ENCODE data around the gene RFC4.

RFC4 gene

GRCh38 chr3:186845756-186846155 is 39.5 kb upstream of the RFC4 start:
- TF ChIP-seq CTCF (IDR thresholded peaks at IDR 0.05; ENCODE audit: low read depth, low read length), result no peak

GRCh38 chr3:186844908-186845307 is 38.6 kb upstream of the RFC4 start:
- TF ChIP-seq CTCF (IDR thresholded peaks at IDR 0.05; ENCODE audit: low read depth, low read length), result no peak
- H3K4me3 ChIP-seq (ENCODE audit: low read depth, low read length), result no peak overlapping the region

More at GRCh38 chr3:186845756-186846155, 39.5 kb upstream of the RFC4 start:
- H3K4me3 ChIP-seq (ENCODE audit: low read depth, low read length), result no peak overlapping the region

- H3K4me3 ChIP-seq (ENCODE audit: low read depth, low read length), result no peak overlapping the region
- no peak for TF ChIP-seq CTCF (IDR thresholded peaks at IDR 0.05; ENCODE audit: low read depth, low read length)
Observed at GRCh38 chr3:186843039-186843432, 36.8 kb upstream of the RFC4 start.

- no peak within 1 kb of the TSS for H3K4me3 ChIP-seq (ENCODE audit: low read depth, low read length)
- TF ChIP-seq CTCF (IDR thresholded peaks at IDR 0.05; ENCODE audit: low read depth, low read length), result no peak
Observed at GRCh38 chr3:186842426-186843038, 36.2 kb upstream of the RFC4 start, which contains the start of gene ADIPOQ. TSS of gene ADIPOQ (plus strand) at chr3:186842710. CDS start at chr3:186853059, 10,349 bp downstream.

GRCh38 chr3:186841620-186842019 is 35.3 kb upstream of the RFC4 start:
- TF ChIP-seq CTCF (IDR thresholded peaks at IDR 0.05; ENCODE audit: low read depth, low read length), result no peak

GRCh38 chr3:186839874-186840641 is 33.8 kb upstream of the RFC4 start:
- no peak for TF ChIP-seq CTCF (IDR thresholded peaks at IDR 0.05; ENCODE audit: low read depth, low read length)
- H3K4me3 ChIP-seq (ENCODE audit: low read depth, low read length), result no peak overlapping the region

More at GRCh38 chr3:186841620-186842019, 35.3 kb upstream of the RFC4 start:
- H3K4me3 ChIP-seq (ENCODE audit: low read depth, low read length), result no peak overlapping the region

- H3K4me3 ChIP-seq (ENCODE audit: low read depth, low read length), result no peak overlapping the region
- TF ChIP-seq CTCF (IDR thresholded peaks at IDR 0.05; ENCODE audit: low read depth, low read length), result no peak
Observed at GRCh38 chr3:186832276-186832675, 26.0 kb upstream of the RFC4 start.
